Measurements from ENCODE around the gene MTCL3.

GRCh38 chr6:127481628-127482027 is 37.5 kb downstream of the MTCL3 start:
- no peak for TF ChIP-seq CTCF (IDR thresholded peaks at IDR 0.05; ENCODE audit: insufficient read depth, low read length, poor library complexity, severe bottlenecking)
- TF ChIP-seq EZH2phosphoT487 (conservative IDR thresholded peaks at IDR 0.05; ENCODE audit: low read length) = no peak

Measured in SU-DHL-6 (cell line).